ENCODE measurements around the gene PEX5L.

The PEX5L gene

GRCh38 chr3:179829401-179829800 lies 207.3 kb downstream of the PEX5L start:
- DNase-seq, result no peak

DNA sequence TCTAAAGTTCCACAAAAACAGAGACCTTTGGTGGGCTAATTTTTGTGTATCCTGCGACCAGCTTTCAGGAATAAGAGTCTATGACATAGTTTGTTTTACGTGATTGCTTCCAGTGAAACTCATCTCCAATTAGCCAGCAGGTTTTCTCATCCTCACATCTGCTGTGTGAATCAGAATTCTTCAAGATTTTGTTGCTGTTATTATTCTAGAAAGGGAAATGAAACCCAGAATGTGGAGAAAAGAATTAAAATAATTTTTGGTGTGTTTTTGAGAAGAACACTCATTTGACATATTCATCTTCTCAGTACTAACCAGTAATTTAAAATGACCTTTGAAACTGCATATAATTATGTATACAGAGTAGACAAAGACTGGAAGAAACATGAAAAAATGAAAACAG lies 208.0 kb downstream of the PEX5L start:
- no peak for DNase-seq

DNA sequence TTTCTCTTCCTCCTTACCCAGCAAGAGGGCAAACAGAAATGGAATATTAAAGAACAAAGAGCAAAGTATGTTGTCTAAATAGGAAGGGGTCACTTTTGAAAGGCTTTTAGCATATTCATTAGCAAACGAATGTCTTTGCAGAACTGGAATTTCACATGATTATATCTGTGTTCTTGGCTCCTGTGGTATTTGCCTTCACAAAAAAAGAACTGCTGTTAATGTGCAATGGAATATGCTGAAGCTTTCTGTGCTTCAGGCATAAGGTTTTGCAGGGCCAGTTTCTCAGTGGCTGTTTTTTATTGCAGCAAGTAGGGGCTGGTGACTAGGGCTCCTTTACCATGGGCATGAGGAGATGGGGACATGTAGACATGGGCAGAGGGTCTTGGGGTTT lies 210.5 kb downstream of the PEX5L start:
- no peak for DNase-seq

- no peak for DNase-seq
Observed at GRCh38 chr3:179825527-179826246, 211.1 kb downstream of the PEX5L start.

DNA sequence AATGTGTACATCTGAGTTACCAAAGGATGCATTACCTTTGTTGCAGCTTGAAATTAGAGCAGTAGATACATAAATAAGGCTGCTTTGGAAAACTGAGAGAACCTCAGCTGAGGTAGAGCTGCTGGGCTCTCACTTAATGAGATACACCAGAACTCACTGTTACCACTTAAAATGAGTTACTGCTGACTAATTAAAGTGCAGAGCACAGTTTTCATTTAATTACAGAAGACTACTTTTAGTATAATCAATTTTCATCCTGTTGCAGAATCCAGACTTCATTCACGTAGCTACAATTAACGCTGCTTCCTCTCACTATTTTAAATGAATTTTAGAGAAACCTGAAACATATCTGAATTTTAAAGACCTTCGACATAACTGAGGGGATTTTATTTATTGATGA lies 214.4 kb downstream of the PEX5L start:
- DNase-seq, result no peak

DNA sequence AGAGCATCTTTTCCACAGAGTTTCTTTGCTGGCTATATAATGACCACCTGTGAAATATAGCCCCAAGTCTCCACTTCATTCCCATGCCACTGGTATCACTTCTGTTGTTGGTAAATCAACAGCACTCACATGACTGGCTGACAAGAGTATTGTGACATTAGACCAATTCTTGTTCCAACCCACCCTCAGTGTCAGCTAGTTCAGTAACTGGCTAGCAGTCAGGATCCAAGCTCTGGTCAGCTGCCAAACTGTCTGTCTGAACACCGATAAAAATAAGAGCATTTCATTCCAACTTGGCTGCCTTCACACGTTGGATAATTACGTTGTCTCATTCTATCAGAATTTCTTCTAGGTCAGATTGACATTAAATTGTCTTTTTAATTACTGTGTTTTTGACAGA lies 217.4 kb downstream of the PEX5L start:
- DNase-seq, result no peak

- DNase-seq, result no peak
Observed at GRCh38 chr3:179812096-179812382, 224.7 kb downstream of the PEX5L start.

DNA sequence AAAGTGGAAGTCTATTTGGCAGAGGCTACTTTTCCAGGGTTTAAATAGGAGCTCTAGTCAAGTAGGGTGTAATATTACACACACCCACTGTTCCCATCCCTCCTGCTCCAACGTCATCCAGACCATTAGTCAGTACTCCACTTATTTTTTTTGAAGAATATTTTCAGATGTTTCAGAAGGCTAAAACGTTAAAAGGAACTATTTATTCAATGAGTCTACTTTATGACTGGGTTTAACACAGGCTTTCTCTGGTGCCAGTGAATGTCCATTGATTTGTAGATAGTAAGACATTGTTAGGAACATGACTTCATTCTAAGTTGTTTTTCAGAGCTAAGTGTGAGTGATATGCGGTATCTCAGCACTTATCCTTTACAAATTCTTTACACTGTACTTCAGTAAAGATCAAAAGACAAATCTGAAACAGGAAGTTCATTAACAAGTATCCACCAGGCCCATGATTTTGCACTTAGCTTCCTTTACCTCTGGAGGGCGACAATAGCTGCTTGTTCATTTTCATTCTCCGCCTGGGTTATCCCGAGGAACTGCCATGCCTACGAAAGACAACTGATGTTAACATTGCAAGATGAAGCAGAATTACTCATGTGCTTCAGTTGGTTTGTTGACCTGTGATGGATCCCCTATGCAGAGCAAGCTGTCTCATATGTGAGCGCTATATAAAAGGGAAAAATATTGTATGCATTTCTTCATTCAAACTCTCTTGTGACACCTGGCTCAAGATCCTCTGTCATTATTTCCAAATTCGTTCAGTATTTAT lies 225.2 kb downstream of the PEX5L start:
- peak; percentile 84 for DNase-seq

GRCh38 chr3:179809639-179810038 lies 227.1 kb downstream of the PEX5L start:
- no peak for DNase-seq

- DNase-seq, result no peak
Observed at GRCh38 chr3:179807588-179807987, 229.1 kb downstream of the PEX5L start.

DNA sequence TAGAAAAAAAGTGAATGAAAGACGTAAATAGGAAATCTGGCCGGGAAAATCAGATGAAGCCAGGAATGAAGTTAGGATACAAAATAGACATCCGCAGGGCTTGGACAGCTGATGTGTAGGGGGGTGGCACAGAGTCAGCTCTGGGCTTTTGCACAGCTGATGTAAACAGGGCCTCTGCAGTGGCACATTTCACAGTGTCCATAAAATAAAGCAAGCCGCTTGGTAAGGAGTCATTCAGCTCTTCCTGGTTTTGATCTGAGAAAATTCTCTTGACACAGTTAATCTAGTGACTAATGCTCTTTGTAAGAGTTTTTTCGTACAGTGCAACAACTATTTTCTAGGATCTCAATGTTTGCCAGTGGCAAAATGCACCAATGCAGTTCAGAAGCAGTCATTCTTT lies 230.6 kb downstream of the PEX5L start:
- DNase-seq, result peak; percentile 48

DNA sequence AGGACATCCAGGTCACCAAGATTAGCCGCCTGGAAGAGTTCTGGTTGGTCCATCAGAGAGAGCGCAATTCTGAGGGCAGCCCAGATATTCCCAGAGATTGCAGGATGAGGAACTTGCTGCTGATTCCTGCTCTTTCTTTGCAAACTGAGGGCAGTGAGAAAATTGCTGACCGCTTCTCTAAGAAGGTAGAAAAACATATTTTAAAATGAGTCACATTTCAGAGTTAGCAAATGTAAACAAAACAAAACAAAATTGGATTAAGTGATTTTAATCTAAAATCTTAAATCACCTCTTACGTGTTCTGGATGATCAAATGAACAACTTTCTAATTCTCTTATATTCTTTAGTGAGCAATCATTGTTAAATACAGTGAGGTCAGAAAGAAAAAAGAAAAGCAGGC lies 234.9 kb downstream of the PEX5L start:
- peak; percentile 13 for DNase-seq

DNA sequence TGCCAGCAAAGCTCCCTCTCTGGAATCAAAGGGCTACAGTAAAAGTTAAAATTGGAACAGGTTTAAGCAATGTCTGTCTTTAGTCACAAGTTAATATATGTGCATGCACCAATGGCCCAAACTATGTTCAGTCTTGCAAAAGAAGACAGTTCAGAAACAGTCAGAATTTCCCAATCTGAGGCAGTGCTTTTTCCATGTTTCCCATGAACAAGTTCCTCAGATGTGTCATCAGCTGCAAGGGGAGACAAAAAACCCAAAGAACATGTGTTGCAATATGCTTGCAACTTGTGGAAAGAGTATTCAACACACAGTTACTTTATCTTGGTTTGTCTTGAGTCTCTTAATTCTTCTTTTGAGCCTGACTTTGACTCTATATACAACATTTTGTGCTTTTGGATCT lies 235.5 kb downstream of the PEX5L start:
- DNase-seq, result peak; percentile 71

DNA sequence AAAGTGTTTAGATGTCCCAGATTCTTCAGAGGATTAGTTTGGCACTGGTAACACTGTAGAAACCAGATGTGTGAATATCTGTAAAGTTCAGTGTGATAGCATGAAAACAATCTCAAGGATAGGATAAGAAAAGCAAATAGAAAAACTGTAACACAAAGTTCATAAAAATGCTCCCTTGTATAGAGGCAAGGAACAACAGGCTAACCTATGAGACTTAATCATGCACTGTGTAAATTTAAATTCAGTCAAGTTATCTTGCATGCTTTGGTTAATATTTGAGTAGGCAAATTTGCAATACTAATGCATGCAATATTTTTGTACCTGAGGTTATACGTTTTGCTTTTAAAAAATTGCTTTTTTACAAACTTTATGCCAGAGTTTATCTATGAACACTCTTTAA lies 239.5 kb downstream of the PEX5L start:
- no peak for DNase-seq

DNA sequence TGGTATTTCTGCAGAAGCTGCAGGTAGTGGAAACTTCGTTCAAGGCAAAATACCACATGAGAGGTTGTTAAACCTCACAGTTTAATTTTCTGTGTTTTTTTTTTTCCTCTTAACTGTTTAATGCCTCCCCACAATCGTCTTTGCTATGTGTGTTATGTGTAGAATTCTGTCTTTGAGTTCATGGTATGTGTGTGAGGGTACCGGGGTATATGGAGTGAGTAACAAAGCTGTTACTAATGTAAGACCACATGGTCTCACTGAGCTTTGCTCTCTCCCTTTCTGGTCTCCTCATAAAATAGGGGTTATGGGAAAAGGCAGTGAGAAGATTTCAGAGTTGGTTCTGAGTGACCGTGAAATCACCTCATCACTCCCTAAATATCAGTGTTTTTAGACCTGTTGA lies 240.3 kb downstream of the PEX5L start:
- peak; percentile 7 for DNase-seq

DNA sequence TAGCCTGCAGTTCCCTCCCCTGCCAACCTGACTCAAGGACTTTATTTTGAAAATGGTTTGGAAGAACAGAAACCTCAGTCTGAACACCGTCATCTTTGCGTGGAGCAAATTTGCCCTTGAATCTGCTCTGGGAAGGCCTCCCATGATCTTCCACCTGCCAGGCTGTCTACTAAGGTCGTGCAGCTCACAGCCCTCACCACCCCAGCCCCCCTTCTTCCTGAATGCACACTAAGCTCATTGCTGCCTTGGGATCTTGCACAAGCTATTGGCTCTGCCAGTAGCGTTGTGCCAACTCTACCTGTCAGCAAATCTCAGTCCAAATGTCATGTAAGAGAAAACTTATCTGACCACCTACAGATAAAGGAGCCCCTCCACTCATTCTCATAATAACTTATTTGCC lies 242.4 kb downstream of the PEX5L start:
- DNase-seq, result no peak

DNA sequence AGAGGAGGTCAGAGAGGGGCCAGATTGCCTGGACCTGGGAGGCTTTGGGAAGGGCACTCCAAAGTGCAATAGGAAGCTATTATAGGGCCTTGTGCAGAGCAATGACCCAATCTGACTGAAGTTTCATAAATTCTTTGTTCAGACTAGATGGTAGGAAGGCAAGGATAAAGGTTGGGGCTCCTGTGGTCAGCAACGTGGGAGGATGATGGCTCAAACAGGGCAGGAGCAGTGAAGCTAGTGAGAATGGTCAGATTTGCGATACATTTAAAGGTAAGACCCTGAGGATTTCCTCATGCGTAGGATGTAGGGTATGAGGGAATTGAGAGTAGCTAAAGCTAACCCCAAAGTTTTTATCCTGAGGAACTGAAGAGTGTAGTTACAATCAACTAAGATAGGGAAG lies 244.9 kb downstream of the PEX5L start:
- DNase-seq, result no peak

GRCh38 chr3:179788996-179789395 lies 247.7 kb downstream of the PEX5L start:
- DNase-seq, result no peak

- peak; percentile 6 for DNase-seq
Observed at GRCh38 chr3:179782841-179783240, 253.9 kb downstream of the PEX5L start.

- no peak for DNase-seq
Observed at GRCh38 chr3:179775416-179776122, 261.2 kb downstream of the PEX5L start.

DNA sequence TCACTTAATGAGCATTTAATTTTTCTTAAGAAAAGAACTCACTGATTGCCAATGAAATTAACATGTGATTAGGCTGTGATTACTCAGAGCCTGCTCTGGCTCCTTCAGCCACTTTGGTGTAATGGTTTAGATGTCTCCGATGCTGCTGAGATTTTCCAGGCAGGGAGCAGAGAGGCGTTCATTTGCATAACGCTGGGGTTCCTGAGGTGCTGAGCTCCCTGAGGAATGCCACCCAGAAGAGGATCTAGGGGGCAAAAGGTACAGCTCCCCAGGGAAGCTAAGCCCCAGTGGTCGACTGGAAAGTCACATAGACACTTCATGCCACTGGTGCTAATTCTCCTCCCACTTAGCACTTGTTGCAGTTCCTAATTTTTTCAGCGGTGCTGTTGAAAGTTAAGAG lies 264.4 kb downstream of the PEX5L start:
- no peak for DNase-seq

GRCh38 chr3:179771797-179772196 lies 264.9 kb downstream of the PEX5L start:
- no peak for DNase-seq

GRCh38 chr3:179769411-179770247 lies 267.1 kb downstream of the PEX5L start:
- peak; percentile 9 for DNase-seq
